HCT116 (cell line): Measurements from ENCODE around the gene PDE4D. TPM values are rescaled to one million over a fixed set of nuclear protein-coding genes. Genes with fewer than 3 reads are reported as not detected.

Source experiments
- ATAC-seq: fragments of 200-7000 bp; cut with Tn5 transposase; 2 replicates; pipeline ENCODE4 v1.9.1; 2020; ENCODE audit warnings: mild to moderate bottlenecking, moderate library complexity
- BruUV-seq: library from RNA; stranded (reverse); fragments of 400-500 nt; replicated peaks from 2 replicates; lab custom pipeline; 2021; lab: Mats Ljungman, UMichigan
- CTCF ChIA-PET: fragments of 300-600 bp; sonication (Branson Sonifier 250); formaldehyde crosslinking; loops from one replicate; lab custom pipeline; 2021; ENCODE audit warnings: antibody characterized with exemption; lab: Charles Lee
- POLR2A ChIA-PET: fragments of 300-600, 350-600 bp; sonication (Branson Sonifier 250); formaldehyde crosslinking; loops from one replicate; lab custom pipeline; 2021; ENCODE audit warnings: antibody characterized with exemption; lab: Charles Lee
- RAD21 ChIA-PET, 2 experiments: fragments of 300-600 bp; sonication (Branson Sonifier 250); formaldehyde crosslinking; loops; one replicate each; lab custom pipeline; 2023; ENCODE audit warnings: low total read pairs in 2 of 2; ENCODE audit not compliant: uncharacterized antibody in 2 of 2, unreplicated experiment in 2 of 2, low non-redundant PET in 1 of 2; lab: Charles Lee
- DNase-seq: peaks from one replicate; pipeline ENCODE4 v3.0.0-alpha.2; 2010; ENCODE audit warnings: low read depth, low spot score
- H2AFZ ChIP-seq: fragments of 200-600 bp; shearing (Covaris generic), sonication (generic); 2 replicates; pipeline ENCODE4 v1.6.1; 2017; ENCODE audit warnings: low read depth, mixed run types, mixed read lengths, antibody characterized with exemption, low read length; ENCODE audit not compliant: poor library complexity, severe bottlenecking
- H3K27ac ChIP-seq: 2 replicates; pipeline ENCODE4 v1.5.1; 2012; ENCODE audit warnings: low read depth, low read length
- H3K27me3 ChIP-seq: fragments of 200-600 bp; sonication (generic); 2 replicates; pipeline ENCODE4 v1.6.1; 2016; ENCODE audit warnings: mixed run types, low read length, mixed read lengths; ENCODE audit not compliant: insufficient read depth
- H3K36me3 ChIP-seq, 2 experiments: fragments of 200-500 bp in 1 of 2; fragments of 200-600 bp in 1 of 2; sonication (Bioruptor generic) in 1 of 2; sonication (generic) in 1 of 2; 2 replicates each; pipeline versions ENCODE4 v1.5.1 to v1.6.1; 2014 to 2016; ENCODE audit warnings: low read length in 2 of 2, inconsistent platforms in 1 of 2, mixed read lengths in 1 of 2, mixed run types in 1 of 2; ENCODE audit not compliant: insufficient read depth in 2 of 2, control insufficient read depth in 1 of 2
- H3K4me1 ChIP-seq, 2 experiments: fragments of 200-600 bp in 1 of 2; sonication (generic) in 1 of 2; 2 replicates each; pipeline versions ENCODE4 v1.5.1 to v1.6.1; 2012 to 2017; ENCODE audit warnings: low read length in 2 of 2, inconsistent platforms in 1 of 2, mild to moderate bottlenecking in 1 of 2, mixed read lengths in 1 of 2, mixed run types in 1 of 2, moderate library complexity in 1 of 2; ENCODE audit not compliant: insufficient read depth in 2 of 2, control insufficient read depth in 1 of 2
- H3K4me2 ChIP-seq: fragments of 200-600 bp; sonication (generic); 2 replicates; pipeline ENCODE4 v1.6.1; 2017; ENCODE audit warnings: mixed run types, low read length, mixed read lengths
- H3K4me3 ChIP-seq, 2 experiments: fragments of 200-600 bp in 1 of 2; sonication (generic) in 1 of 2; replicated peaks in 1 of 2; 2 replicates each; pipeline ENCODE4 v1.5.1; 2011 to 2016; ENCODE audit warnings: low read length in 2 of 2, control low read depth in 1 of 2, low read depth in 1 of 2, mild to moderate bottlenecking in 1 of 2, mixed read lengths in 1 of 2, mixed run types in 1 of 2
- H3K79me2 ChIP-seq: fragments of 200-600 bp; sonication (generic); 2 replicates; pipeline ENCODE4 v1.6.1; 2017; ENCODE audit warnings: mild to moderate bottlenecking, mixed run types, low read length, moderate library complexity, mixed read lengths; ENCODE audit not compliant: insufficient read depth
- H3K9ac ChIP-seq: fragments of 200-600 bp; sonication (generic); 2 replicates; pipeline ENCODE4 v1.6.1; 2016; ENCODE audit warnings: low read length, mixed read lengths
- H3K9me2 ChIP-seq: fragments of 200-600 bp; sonication (generic), shearing (Covaris generic); 2 replicates; pipeline ENCODE4 v1.6.1; 2017; ENCODE audit warnings: mixed run types, mild to moderate bottlenecking, moderate library complexity; ENCODE audit not compliant: insufficient read depth
- H3K9me3 ChIP-seq, 2 experiments: fragments of 200-500 bp in 1 of 2; fragments of 200-600 bp in 1 of 2; sonication (Bioruptor generic) in 1 of 2; sonication (generic) in 1 of 2; 2 replicates each; pipeline ENCODE4 v1.6.1; 2014 to 2017; ENCODE audit warnings: low read length in 2 of 2, mixed read lengths in 2 of 2, inconsistent platforms in 1 of 2, low read depth in 1 of 2, mild to moderate bottlenecking in 1 of 2, mixed run types in 1 of 2, moderate library complexity in 1 of 2; ENCODE audit not compliant: control insufficient read depth in 1 of 2, insufficient read depth in 1 of 2
- H4K20me1 ChIP-seq: fragments of 200-600 bp; sonication (generic), shearing (Covaris generic); 2 replicates; pipeline ENCODE4 v1.6.1; 2017; ENCODE audit warnings: mixed run types, mild to moderate bottlenecking, moderate library complexity; ENCODE audit not compliant: insufficient read depth
- CBX3 ChIP-seq: IDR thresholded peaks from 2 replicates; pipeline ENCODE4 v1.6.1; 2012; ENCODE audit warnings: low read depth
- CEBPB ChIP-seq: IDR thresholded peaks from 2 replicates; pipeline ENCODE4 v1.6.1; 2012; ENCODE audit warnings: low read depth
- EZH2 ChIP-seq: fragments of 200-600 bp; sonication (generic); IDR thresholded peaks from 2 replicates; pipeline ENCODE4 v1.6.1; 2017; ENCODE audit warnings: antibody characterized with exemption, mixed run types
- FOSL1 ChIP-seq: IDR thresholded peaks from 2 replicates; pipeline ENCODE4 v1.6.1; 2012; ENCODE audit warnings: low read depth
- POLR2AphosphoS5 ChIP-seq: IDR thresholded peaks from 2 replicates; pipeline ENCODE4 v1.6.1; 2011; ENCODE audit warnings: mild to moderate bottlenecking, low read depth, low read length, moderate library complexity
- SIN3A ChIP-seq: IDR thresholded peaks from 2 replicates; pipeline ENCODE4 v1.6.1; 2012; ENCODE audit warnings: low read depth
- SP1 ChIP-seq: IDR thresholded peaks from 2 replicates; pipeline ENCODE4 v1.6.1; 2012; ENCODE audit warnings: low read depth
- SRF ChIP-seq: IDR thresholded peaks from 2 replicates; pipeline ENCODE4 v1.6.1; 2012; ENCODE audit warnings: low read depth
- TCF7L2 ChIP-seq: IDR thresholded peaks from 2 replicates; pipeline ENCODE4 v1.7.0; 2011; ENCODE audit warnings: borderline replicate concordance, inconsistent platforms; ENCODE audit not compliant: insufficient read depth, insufficient read length; ENCODE audit errors: extremely low read depth
- YY1 ChIP-seq: IDR thresholded peaks from 2 replicates; pipeline ENCODE4 v1.6.1; 2011; ENCODE audit warnings: low read length, low read depth, moderate library complexity, mild to moderate bottlenecking; ENCODE audit not compliant: insufficient replicate concordance; ENCODE audit errors: extremely low read depth
- ZFX ChIP-seq: fragments of 450-650 bp; IDR thresholded peaks from 2 replicates; pipeline ENCODE4 v1.6.1; 2017
- ZNF274 ChIP-seq: fragments of 200-500 bp; sonication (Bioruptor generic); IDR thresholded peaks from 2 replicates; pipeline ENCODE4 v1.6.1; 2014; ENCODE audit warnings: mild to moderate bottlenecking, low read depth, low read length, inconsistent platforms
- intact Hi-C: fragments of 100-400 bp; cut with micrococcal nuclease; formaldehyde crosslinking; loops from 2 replicates; pipeline ENCODE4 v1.10.0; 2022
- total RNA-seq: library from RNA; stranded (reverse); gene quantifications from one replicate; pipeline ENCODE4 v1.2.1, GENCODE V29; 2021; ENCODE audit not compliant: unreplicated experiment
- TF ChIP-seq, protein P1 (sequence below): IDR thresholded peaks from 2 replicates; pipeline ENCODE4 v1.6.1; 2012
- TF ChIP-seq, protein P2 (sequence below): IDR thresholded peaks from 2 replicates; pipeline ENCODE4 v1.6.1; 2011; ENCODE audit warnings: mild to moderate bottlenecking, low read length, moderate library complexity; ENCODE audit not compliant: insufficient replicate concordance; ENCODE audit errors: extremely low read depth
- TF ChIP-seq, protein P3 (sequence below): IDR thresholded peaks from 2 replicates; pipeline ENCODE4 v1.6.1; 2012

Gene PDE4D
- total RNA-seq, 1 experiment from 2014 or later, result 1.1 TPM

DNA sequence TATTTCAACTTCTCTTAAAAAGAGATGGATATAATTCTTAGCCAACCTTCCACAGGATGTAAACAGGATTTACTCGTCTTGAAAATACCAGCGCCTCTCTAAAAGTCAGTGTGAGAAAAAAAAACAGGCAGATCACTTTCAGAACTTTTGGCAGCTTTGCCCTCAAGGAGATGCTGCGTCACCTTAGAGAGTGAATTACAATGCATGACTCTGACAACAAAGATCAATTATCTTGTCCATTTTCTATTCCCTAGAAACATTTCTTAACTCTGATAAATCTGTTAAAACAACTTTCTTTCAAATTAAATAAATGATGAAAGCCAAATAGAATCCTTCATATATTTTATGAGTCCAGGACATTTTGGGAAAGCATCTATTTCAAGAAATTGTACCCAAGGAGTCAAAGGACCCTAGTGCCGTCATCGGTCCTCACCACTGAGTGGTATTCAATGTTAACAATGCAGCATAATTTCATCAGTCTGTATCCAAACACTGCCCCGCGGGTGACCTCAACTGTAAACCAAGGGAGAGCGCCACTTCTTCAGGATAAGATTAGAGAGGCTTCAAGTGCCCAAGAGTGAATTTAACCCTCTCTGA, 536.0 kb downstream of the PDE4D start:
- Histone ChIP-seq H3K4me3 (no peak overlapping the region), H3K4me1 (no peaks in the 10 kb centered on the region), H3K9me3 (no peaks in the 10 kb centered on the region), H3K9ac (no peak overlapping the region), H4K20me1 (no peaks in the 10 kb centered on the region), H3K9me2 (no peaks in the 10 kb centered on the region), H3K27me3 (peaks cover 29% of the 10 kb centered on the region), H2AFZ (no peak overlapping the region), H3K79me2 (no peaks in the 10 kb centered on the region), H3K27ac (no peak overlapping the region), H3K4me2 (no peak overlapping the region), H3K36me3 (no peaks in the 10 kb centered on the region)
- RAD21 ChIA-PET, result no interaction called here
- CTCF ChIA-PET, result interaction anchor here (0.7 kb wide), 2 partner anchors 9 to 10 kb away, joined by 3 read pairs; no protein-coding TSS in a partner anchor
- POLR2A ChIA-PET, result no interaction called here
- no peak for TF ChIP-seq FOSL1
- no peak for TF ChIP-seq YY1
- TF ChIP-seq CBX3, result no peak
- TF ChIP-seq, protein P1, sequence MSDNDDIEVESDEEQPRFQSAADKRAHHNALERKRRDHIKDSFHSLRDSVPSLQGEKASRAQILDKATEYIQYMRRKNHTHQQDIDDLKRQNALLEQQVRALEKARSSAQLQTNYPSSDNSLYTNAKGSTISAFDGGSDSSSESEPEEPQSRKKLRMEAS, result no peak
- TF ChIP-seq, protein P2, sequence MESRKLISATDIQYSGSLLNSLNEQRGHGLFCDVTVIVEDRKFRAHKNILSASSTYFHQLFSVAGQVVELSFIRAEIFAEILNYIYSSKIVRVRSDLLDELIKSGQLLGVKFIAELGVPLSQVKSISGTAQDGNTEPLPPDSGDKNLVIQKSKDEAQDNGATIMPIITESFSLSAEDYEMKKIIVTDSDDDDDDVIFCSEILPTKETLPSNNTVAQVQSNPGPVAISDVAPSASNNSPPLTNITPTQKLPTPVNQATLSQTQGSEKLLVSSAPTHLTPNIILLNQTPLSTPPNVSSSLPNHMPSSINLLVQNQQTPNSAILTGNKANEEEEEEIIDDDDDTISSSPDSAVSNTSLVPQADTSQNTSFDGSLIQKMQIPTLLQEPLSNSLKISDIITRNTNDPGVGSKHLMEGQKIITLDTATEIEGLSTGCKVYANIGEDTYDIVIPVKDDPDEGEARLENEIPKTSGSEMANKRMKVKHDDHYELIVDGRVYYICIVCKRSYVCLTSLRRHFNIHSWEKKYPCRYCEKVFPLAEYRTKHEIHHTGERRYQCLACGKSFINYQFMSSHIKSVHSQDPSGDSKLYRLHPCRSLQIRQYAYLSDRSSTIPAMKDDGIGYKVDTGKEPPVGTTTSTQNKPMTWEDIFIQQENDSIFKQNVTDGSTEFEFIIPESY, result no peak
- TF ChIP-seq TCF7L2, result no peak
- TF ChIP-seq SRF, result no peak
- TF ChIP-seq, protein P3, sequence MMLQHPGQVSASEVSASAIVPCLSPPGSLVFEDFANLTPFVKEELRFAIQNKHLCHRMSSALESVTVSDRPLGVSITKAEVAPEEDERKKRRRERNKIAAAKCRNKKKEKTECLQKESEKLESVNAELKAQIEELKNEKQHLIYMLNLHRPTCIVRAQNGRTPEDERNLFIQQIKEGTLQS, result no peak
- no peak for TF ChIP-seq SIN3A
- TF ChIP-seq SP1, result no peak
- TF ChIP-seq EZH2, result no peak
- no peak for TF ChIP-seq ZFX
- no peak for TF ChIP-seq CEBPB
- TF ChIP-seq POLR2AphosphoS5, result no peak
- no peak for TF ChIP-seq ZNF274
- DNase-seq, result no peak
- no TSS peak for BruUV-seq
- no peak for ATAC-seq
- intact Hi-C loops, result no loop called here
